Putamen (tissue), 1 donor: ENCODE results near the gene CLRN2.
A peak's percentile ranks its signal among the peaks of the same experiment; 100 is the strongest.
"Not testable (repeated sequence)": the region's sequence is repeated elsewhere in the genome, so short reads cannot be mapped to it uniquely, and the experiment has no call there.

Source experiments
- DNase-seq: peaks from one replicate; pipeline ENCODE4 v3.0.0-alpha.2; 2016; ENCODE audit warnings: low spot score

CLRN2 gene

GRCh38 chr4:17504081-17504480, 10.9 kb upstream of the CLRN2 start:
- DNase-seq = no peak

DNA sequence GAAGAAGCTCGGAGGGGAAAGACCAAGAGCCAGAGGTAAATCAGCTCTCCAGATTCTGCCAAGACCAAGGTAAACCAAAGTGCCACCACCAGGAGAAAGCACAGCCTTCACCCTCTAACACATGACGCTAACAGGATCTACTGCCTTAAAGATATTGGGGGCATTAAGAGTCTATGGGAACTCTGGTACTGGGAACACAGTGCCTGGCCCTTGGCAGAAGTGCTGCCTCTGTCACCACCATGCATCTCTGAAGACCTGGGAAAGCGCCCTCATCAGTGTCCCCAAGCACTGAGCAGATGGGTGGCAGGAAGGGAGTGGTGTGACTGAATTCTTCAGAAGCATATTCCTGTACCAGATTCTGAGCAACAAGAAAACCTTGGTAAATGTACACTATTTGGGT, 4.4 kb upstream of the CLRN2 start:
- peak; percentile 45 for DNase-seq

DNA sequence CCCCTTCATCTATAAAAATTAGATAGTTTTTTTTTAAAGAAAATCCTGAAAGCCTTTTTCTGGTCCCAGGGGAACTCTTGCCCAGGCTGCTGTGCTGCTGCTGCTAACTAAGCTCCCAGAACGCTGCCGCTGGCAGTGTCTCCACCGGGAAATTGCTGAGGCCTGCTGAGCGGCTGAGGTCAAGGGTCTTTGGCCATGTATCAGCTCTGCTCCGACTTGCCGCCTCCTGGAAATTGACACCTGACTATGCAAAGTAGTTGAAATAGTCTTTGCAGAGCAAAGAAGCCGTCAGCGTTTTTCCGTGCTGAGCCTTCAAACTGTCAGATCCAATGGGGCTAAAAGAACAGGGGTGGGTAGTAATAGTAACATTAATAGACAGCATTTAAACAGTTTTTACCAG, 3.9 kb upstream of the CLRN2 start:
- no peak for DNase-seq

DNA sequence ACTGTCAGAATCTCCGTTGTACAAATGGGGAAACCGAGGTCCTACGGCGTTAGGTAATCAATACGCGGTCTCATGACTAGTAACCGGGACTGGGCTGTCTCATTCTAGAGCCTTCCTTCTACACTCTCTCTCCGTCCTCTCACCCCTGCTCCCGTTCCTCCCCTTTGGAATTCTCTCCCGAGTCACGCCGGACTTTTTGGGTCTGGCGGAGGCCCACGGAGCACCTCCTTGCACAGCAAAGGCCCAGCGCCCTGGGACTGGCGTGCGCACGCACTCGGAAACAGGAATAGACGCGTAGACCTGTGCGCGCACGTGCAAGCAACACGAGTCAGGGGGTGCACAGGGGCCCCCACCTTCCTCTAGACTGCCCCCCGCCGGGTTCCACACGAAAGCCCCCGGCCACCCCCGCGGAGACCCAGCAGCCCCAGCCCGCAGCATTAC, 3.4 kb upstream of the CLRN2 start:
- DNase-seq = peak; percentile 53

DNA sequence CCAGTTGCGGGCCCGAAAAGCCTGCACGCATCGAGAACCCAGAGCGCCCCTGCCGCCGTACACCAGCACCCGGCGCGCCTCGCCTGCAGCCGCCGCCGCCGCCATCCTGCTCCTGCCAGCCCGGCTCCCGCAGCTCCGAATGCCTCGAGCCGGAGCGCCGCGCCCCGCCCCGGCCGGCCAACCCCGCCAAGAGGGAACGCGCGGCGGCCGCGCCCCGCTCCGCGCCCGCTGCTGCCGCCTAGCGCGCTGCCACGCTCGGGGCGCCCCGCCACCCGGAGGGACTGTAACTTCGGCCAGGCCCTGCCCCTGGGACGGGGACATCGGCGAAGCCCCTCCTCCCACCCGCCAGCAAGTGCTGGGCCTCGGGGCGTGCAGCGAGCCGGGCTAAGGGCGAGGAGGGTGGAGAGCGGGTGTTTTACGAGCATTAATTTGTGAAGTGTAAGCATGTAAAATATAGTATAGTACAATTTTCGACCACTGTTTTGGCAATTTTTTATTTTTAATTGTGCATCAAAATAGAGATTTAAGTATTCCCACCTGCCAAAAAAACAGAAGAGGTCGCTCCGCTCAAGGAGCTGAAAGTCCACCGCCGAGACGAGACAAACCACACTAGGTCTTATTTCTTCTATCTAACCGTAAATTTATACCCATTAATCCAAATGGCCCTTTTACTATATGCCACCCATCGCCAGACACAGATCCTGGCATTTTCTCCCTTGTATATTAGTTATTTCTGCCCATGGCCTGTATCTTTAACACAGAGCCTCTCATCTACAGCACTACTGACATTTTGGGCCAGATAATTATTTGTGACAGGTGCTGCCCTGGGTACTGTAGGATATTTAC, 2.8 kb upstream of the CLRN2 start, which contains the start of gene QDPR:
Gene QDPR, minus strand, starts transcription at position 141 of the 846 bp plus-strand sequence. Its CDS starts 36 bp downstream, at position 105.
- DNase-seq = peak; percentile 94

- DNase-seq = no peak
Observed at GRCh38 chr4:17512973-17513665, 1.8 kb upstream of the CLRN2 start.

DNA sequence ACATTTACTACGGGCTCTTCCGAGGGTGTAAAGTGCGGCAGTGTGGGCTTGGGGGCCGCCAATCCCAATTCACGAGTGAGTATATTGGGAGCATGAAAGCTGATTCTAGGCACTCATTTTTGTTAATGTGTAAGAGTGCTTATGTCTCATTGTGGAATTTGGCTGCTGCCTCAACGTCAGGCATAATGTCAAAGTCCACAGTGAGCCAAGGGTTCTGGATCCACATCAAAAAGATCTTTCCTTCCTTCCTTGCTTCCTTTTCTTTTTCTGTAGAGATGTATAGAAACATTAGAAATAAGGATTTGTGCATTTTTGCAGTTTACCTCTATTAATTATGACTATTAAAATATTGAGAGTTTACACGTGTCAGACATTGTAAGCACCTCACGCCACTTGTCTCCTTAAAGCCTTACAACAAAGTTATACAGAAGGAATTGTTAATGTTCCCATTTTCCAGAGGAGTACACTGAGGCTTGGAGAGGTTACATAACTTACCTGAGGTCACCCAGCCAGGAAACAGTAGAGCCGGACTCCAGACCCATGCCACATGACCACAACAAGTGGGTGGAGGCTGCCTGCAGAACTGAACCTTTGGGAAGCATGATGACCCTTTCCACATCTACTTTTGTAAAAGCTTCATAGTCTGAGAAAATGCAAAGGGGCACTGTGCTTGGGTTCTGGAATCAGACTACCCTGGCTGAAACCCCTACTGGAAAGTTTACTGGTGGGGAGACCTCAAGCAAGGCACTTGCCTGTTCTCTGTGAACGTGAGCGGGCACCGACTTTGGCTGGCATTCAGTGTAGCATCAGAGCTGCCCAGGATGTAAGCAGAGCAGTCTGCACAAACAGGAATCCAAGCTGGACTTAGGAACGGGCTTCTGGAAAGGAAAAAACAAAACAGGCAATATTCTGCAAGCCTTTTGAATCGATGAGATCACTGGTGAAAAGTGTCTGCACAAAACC, 761 bp downstream of the CLRN2 start:
- no peak for DNase-seq

- DNase-seq = no peak
Observed at GRCh38 chr4:17516980-17517379, 2.0 kb downstream of the CLRN2 start.

DNA sequence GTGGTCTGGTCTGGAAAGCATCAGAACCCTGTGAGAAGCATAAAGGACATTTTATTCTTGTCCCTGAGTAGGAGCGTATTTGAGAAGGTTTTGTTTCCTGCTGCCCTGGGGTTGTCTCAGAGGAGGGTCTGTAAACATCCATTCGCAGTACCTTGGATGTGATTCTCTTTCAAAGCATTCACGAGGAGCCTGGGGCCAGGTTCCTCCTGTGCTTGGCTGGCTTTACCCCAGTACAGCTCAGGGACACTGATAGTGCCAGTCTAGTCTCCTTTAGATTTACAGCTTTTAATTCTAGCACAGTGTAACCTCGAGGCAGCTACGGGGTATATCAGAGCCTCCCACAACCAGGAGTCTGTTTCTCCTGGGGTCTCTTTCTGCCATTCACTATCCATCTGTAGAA, 2.7 kb downstream of the CLRN2 start:
- DNase-seq = no peak

GRCh38 chr4:17521595-17521994, 6.6 kb downstream of the CLRN2 start:
- DNase-seq = no peak

- no peak for DNase-seq
Observed at GRCh38 chr4:17523662-17524061, 8.7 kb downstream of the CLRN2 start.

DNA sequence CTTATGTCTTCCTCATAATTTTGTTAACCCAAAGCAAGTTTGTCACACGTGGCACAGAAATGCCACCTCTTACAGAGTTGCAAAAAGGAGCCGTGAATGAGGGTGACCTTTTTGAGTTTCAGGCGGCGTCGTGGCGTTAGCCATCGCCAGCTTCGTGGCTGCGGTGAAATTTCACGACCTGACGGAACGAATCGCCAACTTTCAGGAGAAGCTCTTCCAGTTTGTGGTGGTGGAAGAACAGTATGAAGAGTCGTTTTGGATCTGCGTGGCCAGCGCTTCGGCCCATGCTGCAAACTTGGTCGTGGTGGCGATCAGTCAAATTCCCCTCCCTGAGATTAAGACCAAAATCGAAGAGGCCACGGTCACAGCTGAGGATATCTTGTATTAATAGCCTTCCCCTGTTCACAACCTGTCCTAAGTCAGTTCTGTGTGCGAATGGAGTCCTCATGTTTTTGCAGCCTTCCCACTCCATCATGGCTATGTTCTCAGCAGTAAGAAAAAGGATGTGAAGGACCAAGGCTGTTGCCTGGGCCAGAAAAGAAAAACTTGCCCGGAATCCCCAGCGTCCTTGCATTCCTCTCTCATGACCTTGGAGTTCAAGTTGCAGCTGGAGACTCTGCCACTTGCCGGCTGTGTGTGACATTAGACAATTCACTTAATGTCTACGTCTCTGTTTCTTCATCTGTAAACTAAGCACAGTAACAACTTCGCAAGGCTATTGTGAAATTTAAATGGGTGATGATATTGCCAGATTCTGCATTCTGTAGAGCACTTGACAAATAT, 11.9 kb downstream of the CLRN2 start:
- no peak for DNase-seq

DNA sequence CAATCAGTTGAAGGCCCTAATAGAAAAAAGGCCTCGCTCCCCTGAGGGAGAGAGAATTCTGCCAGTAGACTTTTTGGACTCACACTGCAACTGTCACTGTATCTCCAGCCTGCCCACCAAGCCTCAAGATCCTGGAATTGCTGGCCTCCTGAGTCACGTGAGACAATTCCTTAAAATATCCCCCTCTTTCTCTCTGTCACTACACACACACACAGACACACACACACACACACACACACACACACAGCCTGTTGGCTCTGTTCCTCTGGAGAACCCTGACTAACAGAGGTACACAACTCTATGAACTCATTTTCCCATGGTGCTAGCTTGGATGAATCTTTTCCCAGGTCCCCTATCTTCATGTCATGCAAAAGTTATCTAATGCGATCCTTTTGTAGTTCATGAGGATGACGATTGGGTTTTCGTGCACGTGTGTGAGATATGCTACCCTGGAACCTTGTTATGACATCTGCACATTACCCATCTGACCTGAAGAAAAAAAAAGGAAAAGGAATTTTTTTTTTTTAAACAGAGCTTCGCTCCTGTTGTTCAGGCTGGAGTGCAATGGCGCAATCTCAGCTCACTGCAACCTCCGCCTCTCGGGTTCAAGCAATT, 13.7 kb downstream of the CLRN2 start:
- no peak for DNase-seq

GRCh38 chr4:17531538-17532285, 16.7 kb downstream of the CLRN2 start:
- no peak for DNase-seq

DNA sequence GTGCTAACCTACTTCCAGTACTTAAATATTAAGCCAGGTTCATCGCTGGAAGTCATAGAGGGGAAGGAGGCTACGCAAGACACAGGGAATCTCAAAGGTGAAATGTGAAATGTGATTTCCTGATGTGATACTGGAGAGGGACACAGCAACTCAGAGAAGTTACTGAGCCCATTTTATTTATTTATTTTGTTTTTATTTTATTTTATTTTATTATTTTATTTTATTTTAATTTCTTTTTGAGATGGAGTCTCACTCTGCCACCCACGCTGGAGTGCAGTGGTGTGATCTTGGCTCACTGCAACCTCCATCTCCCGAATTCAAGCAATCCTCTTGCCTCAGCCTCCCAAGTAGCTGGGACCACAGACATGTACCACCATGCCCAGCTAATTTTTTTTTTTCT, 19.7 kb downstream of the CLRN2 start:
- no peak for DNase-seq

DNA sequence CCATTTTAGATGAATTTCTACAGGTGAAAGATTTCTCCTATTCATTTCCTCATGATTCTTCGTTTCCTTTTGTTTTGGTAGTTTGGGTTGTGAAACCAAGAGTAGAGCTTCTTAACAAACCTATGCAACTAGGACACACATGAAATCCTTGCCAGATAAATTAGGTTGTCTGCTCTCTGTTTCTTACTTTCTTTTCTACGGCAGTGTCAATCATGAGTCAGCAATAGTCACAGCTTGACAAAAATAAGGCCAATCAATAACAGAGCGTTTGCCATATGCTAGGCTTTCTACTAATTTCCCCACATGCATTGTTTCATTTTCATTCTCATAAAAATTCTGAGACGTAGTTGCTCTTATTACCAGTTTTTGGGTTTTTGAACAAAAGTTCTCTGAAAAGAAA, 20.3 kb downstream of the CLRN2 start:
- DNase-seq = no peak

DNA sequence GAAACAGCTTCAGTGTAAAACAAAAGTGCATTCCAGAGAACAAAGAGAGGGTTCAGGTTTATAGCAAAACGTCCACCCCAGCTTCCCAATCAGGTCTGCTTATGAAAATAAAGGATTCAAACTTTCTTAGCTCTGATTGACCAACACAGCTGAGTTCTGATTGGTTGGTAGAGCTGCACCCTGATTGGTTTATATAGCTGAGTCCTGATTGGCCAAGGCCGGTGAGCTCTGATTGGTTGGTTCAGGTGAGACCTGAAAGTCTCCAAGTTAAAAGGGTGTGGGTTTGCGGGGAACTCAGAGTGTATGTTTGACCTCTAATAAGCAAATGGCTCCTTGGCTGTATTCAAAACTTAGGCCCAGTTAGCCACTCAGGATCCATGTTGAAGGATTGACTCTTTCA, 20.9 kb downstream of the CLRN2 start:
- no peak for DNase-seq

DNA sequence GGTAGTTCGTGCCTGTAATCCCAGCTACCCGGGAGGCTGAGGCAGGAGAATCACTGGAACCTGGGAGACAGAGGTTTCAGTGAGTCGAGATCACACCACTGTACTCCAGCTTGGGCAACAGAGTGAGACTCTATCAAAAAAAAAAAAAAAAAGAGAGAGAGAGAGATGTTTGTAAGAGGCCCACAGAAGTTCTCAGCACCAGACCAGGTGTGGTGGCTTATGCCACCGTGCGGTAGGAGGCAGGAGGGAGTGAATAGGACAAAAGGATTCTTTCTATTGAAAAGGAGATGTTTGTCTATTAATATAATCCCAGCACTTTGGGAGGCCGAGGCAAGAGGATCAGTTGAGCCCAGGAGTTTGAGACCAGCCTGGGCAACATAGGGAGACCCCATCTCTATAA, 22.1 kb downstream of the CLRN2 start:
- DNase-seq = not testable (repeated sequence)

- DNase-seq = peak; percentile 99
Observed at GRCh38 chr4:17544205-17544604, 29.2 kb downstream of the CLRN2 start.

GRCh38 chr4:17544831-17545234, 29.9 kb downstream of the CLRN2 start:
- DNase-seq = peak; percentile 90
